ENCODE results near the gene STRIP2. TPM values are rescaled to one million over a fixed set of nuclear protein-coding genes. Genes with fewer than 3 reads are reported as not detected.

STRIP2 gene
- total and polyA plus RNA-seq, 3 experiments from 2014 or later = 21.0 to 25.0 TPM; not detected in 1

GRCh38 chr7:129390314-129390713 lies 43.9 kb upstream of the STRIP2 start:
- Mint-ChIP-seq H3K4me1 (no peaks in the 10 kb centered on the region), H3K27me3 (no peaks in the 10 kb centered on the region), H3K9me3 (no peaks in the 10 kb centered on the region), H3K27ac (no peak overlapping the region), H3K4me3 (no peak overlapping the region), H3K36me3 (peaks cover 0 to 44% (median 12%) of the 10 kb centered on the region in 3 donors)
- CTCF ChIA-PET = no interaction called here
- Histone ChIP-seq H3K27me3 (ENCODE audit: insufficient read depth, low read length, poor library complexity, severe bottlenecking) (no peaks in the 10 kb centered on the region), H3K36me3 (ENCODE audit: insufficient read depth, low read length) (no peaks in the 10 kb centered on the region), H3K9me3 (ENCODE audit: low read length) (no peaks in the 10 kb centered on the region), H3K4me1 (ENCODE audit: insufficient read depth, low read length) (no peaks in the 10 kb centered on the region), H3K27ac (ENCODE audit: low read depth, low read length) (no peak overlapping the region), H3K4me3 (ENCODE audit: low read length) (no peak overlapping the region)
- POLR2A ChIA-PET = no interaction called here
- DNase-seq = no peak

DNA sequence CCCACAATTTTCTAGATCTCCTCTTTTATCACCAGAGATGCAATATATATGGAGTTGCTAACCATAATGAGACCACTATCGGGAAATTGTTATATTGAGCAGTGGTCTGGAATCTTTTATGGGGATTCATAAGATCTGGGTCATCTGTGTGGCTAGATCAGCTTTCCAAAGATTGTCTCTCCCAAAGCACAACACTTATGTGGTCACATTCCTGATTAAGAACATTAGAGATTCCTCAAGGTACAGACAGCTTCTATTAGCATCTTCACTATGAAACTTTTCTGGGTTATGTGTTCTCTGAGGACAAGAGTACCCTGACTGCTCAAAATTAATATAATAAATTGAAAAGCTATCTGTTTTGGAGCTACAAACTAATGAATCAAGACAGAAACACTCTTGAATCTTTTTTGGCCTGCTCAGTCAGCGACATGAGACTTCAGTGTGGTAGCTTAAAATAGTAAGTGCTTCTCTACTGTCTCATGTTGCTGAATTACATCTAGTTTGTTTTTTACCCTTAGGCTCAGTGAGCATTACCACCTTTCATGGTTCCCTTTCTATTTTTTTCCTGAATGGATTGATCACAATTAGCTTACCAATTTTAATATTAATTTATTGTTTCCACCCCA lies 42.6 kb upstream of the STRIP2 start:
- Histone ChIP-seq H3K4me1 (ENCODE audit: insufficient read depth, low read length) (no peaks in the 10 kb centered on the region), H3K9me3 (ENCODE audit: low read length) (no peaks in the 10 kb centered on the region), H3K36me3 (ENCODE audit: insufficient read depth, low read length) (no peaks in the 10 kb centered on the region), H3K4me3 (ENCODE audit: low read length) (no peak overlapping the region), H3K27me3 (ENCODE audit: insufficient read depth, low read length, poor library complexity, severe bottlenecking) (no peaks in the 10 kb centered on the region), H3K27ac (ENCODE audit: low read depth, low read length) (no peak overlapping the region)
- H3K27ac Mint-ChIP-seq = no peak overlapping the region
- DNase-seq = no peak
- H3K4me1 Mint-ChIP-seq = no peaks in the 10 kb centered on the region
- H3K27me3 Mint-ChIP-seq = no peaks in the 10 kb centered on the region
- POLR2A ChIA-PET = no interaction called here
- CTCF ChIA-PET = interaction anchor here (1.1 kb wide), 1 partner anchor 24 kb away, joined by 3 read pairs; no protein-coding TSS in a partner anchor
- H3K36me3 Mint-ChIP-seq = peaks cover 0 to 44% (median 12%) of the 10 kb centered on the region in 3 donors
- H3K4me3 Mint-ChIP-seq = no peak overlapping the region
- no peaks in the 10 kb centered on the region for H3K9me3 Mint-ChIP-seq

DNA sequence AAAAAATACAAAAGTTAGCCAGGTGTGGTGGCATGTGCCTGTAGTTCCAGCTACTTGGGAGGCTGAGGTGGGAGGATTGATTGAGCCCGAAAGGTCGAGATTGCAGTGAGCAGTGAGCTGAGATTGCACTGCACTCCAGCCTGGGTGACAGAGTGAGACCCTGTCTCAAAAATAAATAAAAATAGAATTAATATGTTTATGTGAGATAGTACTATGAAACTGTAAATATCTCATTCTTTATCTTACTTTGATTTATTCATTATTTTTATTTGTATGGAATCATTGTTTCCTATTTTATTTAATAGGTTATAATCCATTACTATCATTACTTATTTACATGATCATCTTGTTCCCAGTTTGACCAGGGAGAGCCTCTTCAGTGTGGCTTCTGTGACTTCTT lies 41.0 kb upstream of the STRIP2 start:
- Histone ChIP-seq H3K27me3 (ENCODE audit: insufficient read depth, low read length, poor library complexity, severe bottlenecking) (no peaks in the 10 kb centered on the region), H3K4me3 (ENCODE audit: low read length) (no peak overlapping the region), H3K27ac (ENCODE audit: low read depth, low read length) (no peak overlapping the region), H3K36me3 (ENCODE audit: insufficient read depth, low read length) (no peaks in the 10 kb centered on the region), H3K4me1 (ENCODE audit: insufficient read depth, low read length) (no peaks in the 10 kb centered on the region), H3K9me3 (ENCODE audit: low read length) (no peaks in the 10 kb centered on the region)
- DNase-seq = no peak
- Mint-ChIP-seq H3K36me3 (peaks cover 0 to 46% (median 17%) of the 10 kb centered on the region in 3 donors), H3K4me1 (no peaks in the 10 kb centered on the region), H3K27me3 (no peaks in the 10 kb centered on the region), H3K27ac (no peak overlapping the region), H3K4me3 (no peak overlapping the region), H3K9me3 (no peaks in the 10 kb centered on the region)
- CTCF ChIA-PET = no interaction called here
- POLR2A ChIA-PET = no interaction called here

- CTCF ChIA-PET = no interaction called here
- Mint-ChIP-seq H3K4me1 (no peaks in the 10 kb centered on the region), H3K27ac (no peak overlapping the region), H3K27me3 (no peaks in the 10 kb centered on the region), H3K36me3 (peaks cover 0 to 40% (median 15%) of the 10 kb centered on the region in 3 donors), H3K9me3 (no peaks in the 10 kb centered on the region), H3K4me3 (no peak overlapping the region)
- H3K27me3 ChIP-seq (ENCODE audit: insufficient read depth, low read length, poor library complexity, severe bottlenecking) = no peaks in the 10 kb centered on the region
- POLR2A ChIA-PET = no interaction called here
- H3K4me1 ChIP-seq (ENCODE audit: insufficient read depth, low read length) = no peaks in the 10 kb centered on the region
- H3K36me3 ChIP-seq (ENCODE audit: insufficient read depth, low read length) = no peaks in the 10 kb centered on the region
- no peaks in the 10 kb centered on the region for H3K9me3 ChIP-seq (ENCODE audit: low read length)
- H3K27ac ChIP-seq (ENCODE audit: low read depth, low read length) = no peak overlapping the region
- no peak for DNase-seq
- no peak overlapping the region for H3K4me3 ChIP-seq (ENCODE audit: low read length)
These were observed 40.1 kb upstream of the STRIP2 start for GRCh38 chr7:129394101-129394500.

GRCh38 chr7:129394982-129395914 lies 39.0 kb upstream of the STRIP2 start:
- Mint-ChIP-seq H3K27ac (peak overlapping the region in 1 of 8 donors; percentile 16), H3K36me3 (peaks cover 0 to 41% (median 18%) of the 10 kb centered on the region in 3 donors)
- POLR2A ChIA-PET = no interaction called here

GRCh38 chr7:129401228-129401966 lies 32.8 kb upstream of the STRIP2 start:
- Mint-ChIP-seq H3K27me3 (no peaks in the 10 kb centered on the region), H3K4me1 (no peaks in the 10 kb centered on the region), H3K36me3 (peaks cover 5 to 64% (median 28%) of the 10 kb centered on the region in 3 donors), H3K9me3 (no peaks in the 10 kb centered on the region), H3K27ac (peak overlapping the region in 1 of 8 donors; percentile 50), H3K4me3 (no peak overlapping the region)
- H3K27me3 ChIP-seq (ENCODE audit: insufficient read depth, low read length, poor library complexity, severe bottlenecking) = no peaks in the 10 kb centered on the region
- CTCF ChIA-PET = interaction anchor here (0.9 to 1.2 kb wide), 2 partner anchors 9 to 35 kb away, joined by 3 read pairs; no protein-coding TSS in a partner anchor
- peak overlapping the region; percentile 40 for H3K27ac ChIP-seq (ENCODE audit: low read depth, low read length)
- H3K4me1 ChIP-seq (ENCODE audit: insufficient read depth, low read length) = no peaks in the 10 kb centered on the region
- H3K9me3 ChIP-seq (ENCODE audit: low read length) = no peaks in the 10 kb centered on the region
- no peak overlapping the region for H3K4me3 ChIP-seq (ENCODE audit: low read length)
- POLR2A ChIA-PET = no interaction called here
- no peaks in the 10 kb centered on the region for H3K36me3 ChIP-seq (ENCODE audit: insufficient read depth, low read length)
- DNase-seq = no peak

More at GRCh38 chr7:129394982-129395914, 39.0 kb upstream of the STRIP2 start:
- H3K36me3 ChIP-seq (ENCODE audit: insufficient read depth, low read length) = no peaks in the 10 kb centered on the region
- no peak for DNase-seq
- no peaks in the 10 kb centered on the region for H3K4me1 Mint-ChIP-seq
- no peaks in the 10 kb centered on the region for H3K27me3 Mint-ChIP-seq
- no peak overlapping the region for H3K4me3 ChIP-seq (ENCODE audit: low read length)
- no peak overlapping the region for H3K27ac ChIP-seq (ENCODE audit: low read depth, low read length)
- no peaks in the 10 kb centered on the region for H3K9me3 ChIP-seq (ENCODE audit: low read length)
- H3K4me1 ChIP-seq (ENCODE audit: insufficient read depth, low read length) = no peaks in the 10 kb centered on the region
- H3K27me3 ChIP-seq (ENCODE audit: insufficient read depth, low read length, poor library complexity, severe bottlenecking) = no peaks in the 10 kb centered on the region
- CTCF ChIA-PET = interaction anchor here (0.6 kb wide), 1 partner anchor 208 kb away, joined by 3 read pairs; no protein-coding TSS in a partner anchor
- no peak overlapping the region for H3K4me3 Mint-ChIP-seq
- H3K9me3 Mint-ChIP-seq = no peaks in the 10 kb centered on the region

- Histone ChIP-seq H3K27ac (ENCODE audit: low read depth, low read length) (no peak overlapping the region), H3K4me3 (ENCODE audit: low read length) (no peak overlapping the region), H3K27me3 (ENCODE audit: insufficient read depth, low read length, poor library complexity, severe bottlenecking) (no peaks in the 10 kb centered on the region), H3K36me3 (ENCODE audit: insufficient read depth, low read length) (no peaks in the 10 kb centered on the region), H3K4me1 (ENCODE audit: insufficient read depth, low read length) (no peaks in the 10 kb centered on the region), H3K9me3 (ENCODE audit: low read length) (no peaks in the 10 kb centered on the region)
- DNase-seq = no peak
- ChIA-PET CTCF (no interaction called here), POLR2A (no interaction called here)
- Mint-ChIP-seq H3K4me1 (no peaks in the 10 kb centered on the region), H3K27ac (no peak overlapping the region), H3K36me3 (peaks cover 5 to 64% (median 25%) of the 10 kb centered on the region in 3 donors), H3K4me3 (no peak overlapping the region), H3K9me3 (no peaks in the 10 kb centered on the region), H3K27me3 (no peaks in the 10 kb centered on the region)
These were observed 32.0 kb upstream of the STRIP2 start for GRCh38 chr7:129401967-129402860.
